Neuronal stem cell (in vitro differentiated cells): ENCODE results near the gene COA1.

Experiments used
- DNase-seq: peaks from one replicate; pipeline ENCODE4 v3.0.0-alpha.2; 2013; ENCODE audit warnings: low spot score
- H2AFZ ChIP-seq: one replicate; pipeline ENCODE4 v1.6.1; 2013; ENCODE audit warnings: mild to moderate bottlenecking, low read length, inconsistent platforms
- H2AK5ac ChIP-seq: 2 replicates; pipeline ENCODE4 v1.6.1; 2013; ENCODE audit warnings: low read depth, mild to moderate bottlenecking, inconsistent platforms, low read length, moderate library complexity, mixed read lengths
- H2BK120ac ChIP-seq: 2 replicates; pipeline ENCODE4 v1.6.1; 2013; ENCODE audit warnings: low read depth, mild to moderate bottlenecking, inconsistent platforms, low read length, moderate library complexity, mixed read lengths
- H2BK12ac ChIP-seq: one replicate; pipeline ENCODE4 v1.6.1; 2013; ENCODE audit warnings: low read length, inconsistent platforms
- H2BK15ac ChIP-seq: 2 replicates; pipeline ENCODE4 v1.6.1; 2013; ENCODE audit warnings: mild to moderate bottlenecking, low read length, inconsistent platforms, mixed read lengths
- H2BK5ac ChIP-seq: one replicate; pipeline ENCODE4 v1.6.1; 2013; ENCODE audit warnings: inconsistent platforms, mild to moderate bottlenecking, low read length, moderate library complexity
- H3K14ac ChIP-seq: one replicate; pipeline ENCODE4 v1.6.1; 2013; ENCODE audit warnings: low read length, inconsistent platforms
- H3K18ac ChIP-seq: 2 replicates; pipeline ENCODE4 v1.6.1; 2013; ENCODE audit warnings: low read length, inconsistent platforms
- H3K23ac ChIP-seq: 2 replicates; pipeline ENCODE4 v1.6.1; 2013; ENCODE audit warnings: low read depth, mild to moderate bottlenecking, mixed read lengths, low read length, inconsistent platforms; ENCODE audit not compliant: poor library complexity
- H3K27ac ChIP-seq: replicated peaks from 3 replicates; pipeline ENCODE4 v1.5.1; 2013; ENCODE audit warnings: low read length, inconsistent platforms
- H3K27me3 ChIP-seq, 3 experiments: 2 replicates each; pipeline ENCODE4 v1.6.1; 2013; ENCODE audit warnings: low read length in 3 of 3, mild to moderate bottlenecking in 2 of 3, inconsistent platforms in 1 of 3, low read depth in 1 of 3, mixed read lengths in 1 of 3, moderate library complexity in 1 of 3; ENCODE audit not compliant: control insufficient read depth in 3 of 3, insufficient read depth in 3 of 3
- H3K36me3 ChIP-seq, 2 donors: replicated peaks in 1 of 2; 2 replicates each; pipeline ENCODE4 v1.6.1; 2013; ENCODE audit warnings: low read length in 2 of 2; ENCODE audit not compliant: control insufficient read depth in 2 of 2, insufficient read depth in 2 of 2
- H3K4ac ChIP-seq: 2 replicates; pipeline ENCODE4 v1.6.1; 2013; ENCODE audit warnings: inconsistent platforms, mild to moderate bottlenecking, low read length, moderate library complexity
- H3K4me1 ChIP-seq, 2 donors: 1 replicate in 1 of 2; 2 replicates in 1 of 2; pipeline ENCODE4 v1.6.1; 2013; ENCODE audit warnings: low read length in 2 of 2, low read depth in 1 of 2; ENCODE audit not compliant: control insufficient read depth in 2 of 2, insufficient read depth in 1 of 2
- H3K4me2 ChIP-seq: one replicate; pipeline ENCODE4 v1.6.1; 2013; ENCODE audit warnings: mild to moderate bottlenecking, low read length, inconsistent platforms; ENCODE audit not compliant: insufficient read depth, poor library complexity, severe bottlenecking
- H3K4me3 ChIP-seq, 2 donors: 2 replicates each; pipeline ENCODE4 v1.5.1; 2013; ENCODE audit warnings: low read length in 2 of 2, mild to moderate bottlenecking in 2 of 2, inconsistent platforms in 1 of 2, moderate library complexity in 1 of 2
- H3K79me1 ChIP-seq: one replicate; pipeline ENCODE4 v1.6.1; 2013; ENCODE audit warnings: low read depth, mild to moderate bottlenecking, inconsistent platforms, low read length, moderate library complexity
- H3K9ac ChIP-seq: one replicate; pipeline ENCODE4 v1.6.1; 2013; ENCODE audit warnings: mild to moderate bottlenecking, low read depth, low read length, inconsistent platforms; ENCODE audit not compliant: poor library complexity
- H3K9me3 ChIP-seq, 2 donors: replicated peaks in 1 of 2; 2 replicates each; pipeline versions ENCODE3 to v1.6.1; 2013; ENCODE audit warnings: low read length in 2 of 2, mild to moderate bottlenecking in 2 of 2, inconsistent platforms in 1 of 2, low read depth in 1 of 2, mixed read lengths in 1 of 2, moderate library complexity in 1 of 2; ENCODE audit not compliant: control insufficient read depth in 2 of 2, insufficient read depth in 1 of 2
- H4K8ac ChIP-seq: one replicate; pipeline ENCODE4 v1.6.1; 2013; ENCODE audit warnings: low read depth, mild to moderate bottlenecking, inconsistent platforms, low read length, moderate library complexity
- H4K91ac ChIP-seq: one replicate; pipeline ENCODE4 v1.6.1; 2013; ENCODE audit warnings: low read length, low read depth, mild to moderate bottlenecking, inconsistent platforms; ENCODE audit not compliant: poor library complexity
- WGBS, 2 donors: extraction: QIAGEN DNeasy Blood & Tissue Kit; methylation state at CpG; one replicate each; pipeline ENCODE4 v1.1.7; 2013; ENCODE audit warnings: missing lambda C conversion rate in 2 of 2, mixed read lengths in 1 of 2; ENCODE audit not compliant: insufficient read length in 2 of 2, insufficient replicate concordance in 1 of 2; ENCODE audit errors: extremely low coverage in 2 of 2; 5-methylcytosine and 5-hydroxymethylcytosine counted together

The COA1 gene

GRCh38 chr7:43727494-43727893 lies 1.8 kb downstream of the COA1 start:
- Histone ChIP-seq H3K14ac (no peak overlapping the region), H3K18ac (no peak overlapping the region), H2BK120ac (no peak overlapping the region), H3K4me3 (no peak overlapping the region), H2BK12ac (no peak overlapping the region), H3K4me2 (no peak overlapping the region), H2AFZ (no peak overlapping the region), H4K8ac (no peak overlapping the region), H3K9me3 (peaks cover 0 to 6% of the 10 kb centered on the region in 2 donors), H2BK5ac (no peak overlapping the region), H3K27me3 (peaks cover 0 to 3% (median 0%) of the 10 kb centered on the region in 3 experiments), H4K91ac (no peak overlapping the region), H3K79me1 (peaks cover 2% of the 10 kb centered on the region), H3K36me3 (peaks cover 0 to 12% of the 10 kb centered on the region in 2 donors), H3K23ac (no peak overlapping the region), H3K4me1 (peaks cover 0 to 2% of the 10 kb centered on the region in 2 donors), H2BK15ac (no peak overlapping the region), H3K27ac (no peak overlapping the region), H3K9ac (no peak overlapping the region), H3K4ac (no peak overlapping the region), H2AK5ac (no peak overlapping the region)
- no peak for DNase-seq
- no CpG with 5 or more reads among the region's 1 CpG for WGBS, 2 donors

- Histone ChIP-seq H3K9ac (no peak overlapping the region), H3K4ac (no peak overlapping the region), H3K14ac (no peak overlapping the region), H3K9me3 (peaks cover 0 to 6% of the 10 kb centered on the region in 2 donors), H4K91ac (no peak overlapping the region), H4K8ac (no peak overlapping the region), H2AFZ (no peak overlapping the region), H2BK15ac (no peak overlapping the region), H2BK120ac (no peak overlapping the region), H3K23ac (no peak overlapping the region), H3K18ac (no peak overlapping the region), H3K27me3 (peaks cover 0 to 3% (median 0%) of the 10 kb centered on the region in 3 experiments), H3K4me2 (no peak overlapping the region), H2BK5ac (no peak overlapping the region), H3K4me3 (no peak overlapping the region), H2BK12ac (no peak overlapping the region), H3K36me3 (peaks cover 0 to 12% of the 10 kb centered on the region in 2 donors), H3K79me1 (peaks cover 2% of the 10 kb centered on the region), H3K27ac (no peak overlapping the region), H2AK5ac (no peak overlapping the region), H3K4me1 (peaks cover 0 to 2% of the 10 kb centered on the region in 2 donors)
- no CpG with 5 or more reads among the region's 5 CpGs for WGBS, 2 donors
- no peak for DNase-seq
Observed at GRCh38 chr7:43727003-43727402, 2.3 kb downstream of the COA1 start.

- Histone ChIP-seq H3K14ac (no peak overlapping the region), H3K27me3 (peaks cover 0 to 3% (median 0%) of the 10 kb centered on the region in 3 experiments), H3K18ac (no peak overlapping the region), H3K79me1 (peaks cover 2% of the 10 kb centered on the region), H3K4me1 (peaks cover 0 to 2% of the 10 kb centered on the region in 2 donors), H4K91ac (no peak overlapping the region), H2BK120ac (no peak overlapping the region), H3K9ac (no peak overlapping the region), H3K4ac (no peak overlapping the region), H2BK12ac (no peak overlapping the region), H4K8ac (no peak overlapping the region), H3K4me2 (no peak overlapping the region), H3K36me3 (peaks cover 0 to 12% of the 10 kb centered on the region in 2 donors), H2AFZ (no peak overlapping the region), H2BK5ac (no peak overlapping the region), H3K4me3 (no peak overlapping the region), H3K9me3 (peaks cover 0 to 6% of the 10 kb centered on the region in 2 donors), H2BK15ac (no peak overlapping the region), H3K23ac (no peak overlapping the region), H3K27ac (no peak overlapping the region), H2AK5ac (no peak overlapping the region)
- DNase-seq = no peak
- WGBS, 2 donors = no CpG with 5 or more reads among the region's 4 CpGs
Observed at GRCh38 chr7:43726466-43726865, 2.9 kb downstream of the COA1 start.

- whole genome bisulfite sequencing, 2 donors = no CpG with 5 or more reads among the region's 3 CpGs
- Histone ChIP-seq H3K9me3 (peaks cover 0 to 6% of the 10 kb centered on the region in 2 donors), H3K4ac (no peak overlapping the region), H3K36me3 (peaks cover 0 to 14% of the 10 kb centered on the region in 2 donors), H3K4me2 (no peak overlapping the region), H2BK5ac (no peak overlapping the region), H3K9ac (no peak overlapping the region), H2BK15ac (no peak overlapping the region), H3K4me3 (no peak overlapping the region), H3K79me1 (peaks cover 4% of the 10 kb centered on the region), H2BK120ac (no peak overlapping the region), H3K14ac (no peak overlapping the region), H2BK12ac (no peak overlapping the region), H3K18ac (no peak overlapping the region), H4K91ac (no peak overlapping the region), H2AK5ac (no peak overlapping the region), H2AFZ (no peak overlapping the region), H3K27ac (no peak overlapping the region), H3K27me3 (no peaks in the 10 kb centered on the region), H3K4me1 (peaks cover 0 to under 1% of the 10 kb centered on the region in 2 donors), H4K8ac (no peak overlapping the region), H3K23ac (no peak overlapping the region)
- DNase-seq = no peak
Observed at GRCh38 chr7:43725251-43725650, 4.1 kb downstream of the COA1 start.
